AG04450 (cell line): ENCODE data around the gene NOTUM. TPM values are rescaled to one million over a fixed set of nuclear protein-coding genes. Genes with fewer than 3 reads are reported as not detected.

Source experiments
- CTCF ChIA-PET: fragments of 300-600, 350-600 bp; formaldehyde crosslinking; extraction: SDS; loops from one replicate; lab custom pipeline; 2022; ENCODE audit warnings: antibody characterized with exemption, inconsistent platforms; lab: Charles Lee
- POLR2A ChIA-PET: fragments of 350-600 bp; formaldehyde crosslinking; extraction: SDS; loops from one replicate; lab custom pipeline; 2021; ENCODE audit warnings: antibody characterized with exemption, inconsistent platforms; lab: Yijun Ruan, JAX
- DNase-seq: peaks from one replicate; pipeline ENCODE4 v3.0.0-alpha.2; 2011; ENCODE audit warnings: low read depth, low spot score
- H3K27ac ChIP-seq: one replicate; pipeline ENCODE4 v1.5.1; 2012; ENCODE audit warnings: low read depth, low read length, control low read depth
- H3K27me3 ChIP-seq: one replicate; pipeline ENCODE4 v1.6.0; 2012; ENCODE audit warnings: low read length; ENCODE audit not compliant: control insufficient read depth, insufficient read depth
- H3K4me3 ChIP-seq: 2 replicates; pipeline ENCODE4 v1.5.1; 2011; ENCODE audit warnings: mild to moderate bottlenecking, low read depth, low read length, control low read depth
- H3K9me3 ChIP-seq: 2 replicates; pipeline ENCODE4 v1.5.1; 2012; ENCODE audit warnings: low read length; ENCODE audit not compliant: control insufficient read depth, insufficient read depth
- CTCF ChIP-seq: IDR thresholded peaks from 2 replicates; pipeline ENCODE4 v1.5.1; 2011; ENCODE audit warnings: low read depth, low read length, control low read depth, inconsistent platforms
- polyA plus RNA-seq: library from polyadenylated mRNA; depleted of rRNA; stranded (reverse); fragments of >200 nt; gene quantifications from 2 replicates; pipeline ENCODE4 v1.2.3, GENCODE V29; 2011

NOTUM gene
- polyA plus RNA-seq, 1 experiment = not detected

GRCh38 chr17:81906476-81907218, 54.3 kb downstream of the NOTUM start:
- Histone ChIP-seq H3K27me3 (no peaks in the 10 kb centered on the region), H3K9me3 (peaks cover 2% of the 10 kb centered on the region; the same call in 1 of the 2 replicates), H3K4me3 (no peak overlapping the region), H3K27ac (no peak overlapping the region)
- ChIA-PET POLR2A (no interaction called here), CTCF (no interaction called here)
- TF ChIP-seq CTCF = no peak
- DNase-seq = no peak

- Histone ChIP-seq H3K9me3 (no peaks in the 10 kb centered on the region; the same call in 1 of the 2 replicates), H3K27ac (no peak overlapping the region), H3K27me3 (no peaks in the 10 kb centered on the region), H3K4me3 (no peak overlapping the region)
- CTCF ChIA-PET = no interaction called here
- DNase-seq = no peak
- POLR2A ChIA-PET = no interaction called here
- no peak for TF ChIP-seq CTCF
These were observed 55.0 kb downstream of the NOTUM start for GRCh38 chr17:81905993-81906392.

- H3K9me3 ChIP-seq = no peaks in the 10 kb centered on the region; the same call in 1 of the 2 replicates
- POLR2A ChIA-PET = no interaction called here
- no peak overlapping the region for H3K4me3 ChIP-seq
- CTCF ChIA-PET = no interaction called here
- H3K27ac ChIP-seq = no peak overlapping the region
- no peak for TF ChIP-seq CTCF
- DNase-seq = no peak
- no peaks in the 10 kb centered on the region for H3K27me3 ChIP-seq
These were observed 55.5 kb downstream of the NOTUM start for GRCh38 chr17:81905424-81905875.

- ChIA-PET POLR2A (no interaction called here), CTCF (no interaction called here)
- Histone ChIP-seq H3K9me3 (no peaks in the 10 kb centered on the region; the same call in 1 of the 2 replicates), H3K27me3 (no peaks in the 10 kb centered on the region), H3K27ac (no peak overlapping the region), H3K4me3 (no peak overlapping the region)
- no peak for TF ChIP-seq CTCF
- DNase-seq = no peak
These were observed 56.2 kb downstream of the NOTUM start for GRCh38 chr17:81904600-81905423.
